ENCODE measurements around the gene RRH. TPM values are rescaled to one million over a fixed set of nuclear protein-coding genes. Genes with fewer than 3 reads are reported as not detected.
"Not testable (repeated sequence)": the region's sequence is repeated elsewhere in the genome, so short reads cannot be mapped to it uniquely, and the experiment has no call there.

Gene RRH, protein sequence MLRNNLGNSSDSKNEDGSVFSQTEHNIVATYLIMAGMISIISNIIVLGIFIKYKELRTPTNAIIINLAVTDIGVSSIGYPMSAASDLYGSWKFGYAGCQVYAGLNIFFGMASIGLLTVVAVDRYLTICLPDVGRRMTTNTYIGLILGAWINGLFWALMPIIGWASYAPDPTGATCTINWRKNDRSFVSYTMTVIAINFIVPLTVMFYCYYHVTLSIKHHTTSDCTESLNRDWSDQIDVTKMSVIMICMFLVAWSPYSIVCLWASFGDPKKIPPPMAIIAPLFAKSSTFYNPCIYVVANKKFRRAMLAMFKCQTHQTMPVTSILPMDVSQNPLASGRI
- under 1 TPM; 0.42 to 0.78 TPM for total RNA-seq

DNA sequence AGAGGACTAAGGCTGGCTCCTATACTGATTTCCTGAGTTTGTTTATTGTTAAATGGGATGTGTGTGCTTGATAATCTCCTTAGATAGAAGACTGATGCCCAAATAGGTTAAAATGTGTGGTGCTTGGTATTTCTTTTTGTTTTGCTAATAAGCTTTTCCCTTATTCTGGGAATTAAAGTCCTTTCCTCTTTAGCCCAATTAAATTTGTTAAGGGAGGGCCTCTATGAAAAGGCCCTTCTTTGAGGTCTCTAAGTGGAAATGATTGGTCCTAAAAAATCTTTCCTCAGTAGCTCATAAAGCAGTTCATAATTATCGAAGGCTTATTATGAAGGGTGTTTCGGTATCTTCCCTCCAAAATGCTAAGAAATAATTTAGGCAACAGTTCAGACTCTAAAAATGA, at the start of gene RRH:
TSS of gene RRH (plus strand) at position 301 of the 400 bp plus-strand sequence. CDS start at position 357, 56 bp downstream.
- Mint-ChIP-seq H3K9me3 (no peaks in the 10 kb centered on the region), H3K27me3 (no peaks in the 10 kb centered on the region), H3K4me1 (no peaks in the 10 kb centered on the region), H3K27ac (no peak within 1 kb of the TSS), H3K36me3 (ENCODE audit: low read depth) (peaks cover 49% of the 10 kb centered on the region), H3K4me3 (no peak within 1 kb of the TSS)
- no peak for ATAC-seq (replicated peaks)

DNA sequence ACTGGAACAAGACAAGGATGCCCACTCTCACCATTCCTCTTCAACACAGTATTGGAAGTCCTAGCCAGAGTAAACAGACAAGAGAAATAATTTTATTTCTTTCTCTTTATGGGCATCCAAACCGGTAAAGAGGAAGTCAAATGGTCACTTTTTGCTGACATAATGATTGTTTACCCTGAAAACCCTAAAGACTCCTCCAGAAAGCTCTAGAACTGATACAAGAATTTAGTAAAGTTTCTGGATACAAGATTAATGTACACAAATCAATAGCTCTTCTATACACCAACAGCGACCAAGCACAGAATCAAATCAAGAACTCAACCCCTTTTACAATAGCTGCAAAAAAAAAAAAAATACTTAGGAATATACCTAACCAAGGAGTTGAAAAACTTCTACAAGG, 45.7 kb upstream of the RRH start:
- not testable (repeated sequence) for H3K9me3 Mint-ChIP-seq; ATAC-seq (replicated peaks); H3K4me3 Mint-ChIP-seq; H3K36me3 Mint-ChIP-seq (ENCODE audit: low read depth); H3K27ac Mint-ChIP-seq; H3K4me1 Mint-ChIP-seq; H3K27me3 Mint-ChIP-seq

DNA sequence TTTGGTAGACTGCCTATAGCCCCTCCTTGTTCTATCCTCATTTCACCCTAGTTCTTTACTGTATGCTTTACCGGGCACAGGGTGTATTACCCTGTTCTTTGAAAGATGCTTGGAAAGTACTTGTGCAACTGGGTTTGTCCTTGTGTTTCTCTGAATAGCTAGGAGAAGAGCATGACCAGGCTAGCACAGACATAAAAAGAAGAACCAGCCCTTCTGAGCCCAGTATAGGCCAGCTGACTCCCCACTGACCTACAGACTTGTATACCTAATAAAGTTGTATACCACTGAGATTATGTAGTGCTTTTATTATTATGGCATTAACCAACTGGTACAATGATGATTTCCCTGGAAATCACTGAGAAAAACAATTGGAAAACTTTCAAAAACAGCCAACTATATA, 40.9 kb upstream of the RRH start:
- Mint-ChIP-seq H3K9me3 (no peaks in the 10 kb centered on the region), H3K27me3 (no peaks in the 10 kb centered on the region), H3K27ac (no peak overlapping the region), H3K36me3 (ENCODE audit: low read depth) (no peaks in the 10 kb centered on the region), H3K4me1 (no peaks in the 10 kb centered on the region), H3K4me3 (no peak overlapping the region)
- ATAC-seq (replicated peaks), result no peak

DNA sequence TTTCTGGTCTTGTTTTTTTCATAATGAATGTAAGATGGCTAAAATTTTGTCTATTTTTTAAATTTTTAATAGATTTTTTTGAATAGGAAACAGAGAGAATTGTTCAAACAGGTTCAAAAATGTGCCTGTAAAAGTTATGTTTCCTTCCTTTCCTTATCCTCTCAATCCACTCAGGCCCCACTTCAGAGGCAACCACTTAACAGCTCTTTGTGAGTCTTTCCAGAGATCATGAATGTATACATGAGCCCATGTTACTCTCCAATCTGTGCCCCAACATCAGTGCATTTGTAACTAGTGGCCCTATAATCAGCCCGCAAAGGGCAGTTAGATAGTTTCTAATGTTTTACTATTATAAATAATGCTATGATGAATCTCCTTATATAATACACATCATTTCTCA, 40.0 kb upstream of the RRH start:
- H3K27me3 Mint-ChIP-seq, result peaks cover 2% of the 10 kb centered on the region
- H3K9me3 Mint-ChIP-seq, result no peaks in the 10 kb centered on the region
- no peaks in the 10 kb centered on the region for H3K4me1 Mint-ChIP-seq

DNA sequence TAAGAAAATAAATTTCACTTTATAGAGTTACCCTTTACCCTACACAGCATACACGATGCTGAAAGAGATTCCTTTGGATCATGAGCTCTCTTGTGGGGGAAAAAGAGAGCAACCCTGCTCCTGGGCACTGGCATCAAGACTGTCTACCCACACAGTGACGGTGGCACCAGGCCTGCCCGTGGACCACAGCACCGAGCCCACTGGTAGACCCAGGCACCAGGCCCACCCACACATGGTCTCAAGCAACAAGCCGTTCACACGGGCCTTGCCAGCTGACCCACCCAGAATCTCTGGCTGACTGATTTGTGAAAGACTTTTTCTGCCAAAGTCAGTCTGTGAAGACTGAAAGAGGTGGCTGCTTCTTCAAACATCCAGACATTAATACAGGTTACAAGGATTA, 32.7 kb upstream of the RRH start:
- Mint-ChIP-seq H3K4me3 (no peak overlapping the region), H3K9me3 (peaks cover 12% of the 10 kb centered on the region), H3K27ac (no peak overlapping the region), H3K27me3 (peaks cover 14% of the 10 kb centered on the region), H3K4me1 (no peaks in the 10 kb centered on the region), H3K36me3 (ENCODE audit: low read depth) (no peaks in the 10 kb centered on the region)
- ATAC-seq (replicated peaks), result no peak

More for the DNA sequence above, 40.0 kb upstream of the RRH start:
- no peak overlapping the region for H3K27ac Mint-ChIP-seq
- ATAC-seq (replicated peaks), result no peak
- H3K4me3 Mint-ChIP-seq, result no peak overlapping the region
- H3K36me3 Mint-ChIP-seq (ENCODE audit: low read depth), result no peaks in the 10 kb centered on the region

DNA sequence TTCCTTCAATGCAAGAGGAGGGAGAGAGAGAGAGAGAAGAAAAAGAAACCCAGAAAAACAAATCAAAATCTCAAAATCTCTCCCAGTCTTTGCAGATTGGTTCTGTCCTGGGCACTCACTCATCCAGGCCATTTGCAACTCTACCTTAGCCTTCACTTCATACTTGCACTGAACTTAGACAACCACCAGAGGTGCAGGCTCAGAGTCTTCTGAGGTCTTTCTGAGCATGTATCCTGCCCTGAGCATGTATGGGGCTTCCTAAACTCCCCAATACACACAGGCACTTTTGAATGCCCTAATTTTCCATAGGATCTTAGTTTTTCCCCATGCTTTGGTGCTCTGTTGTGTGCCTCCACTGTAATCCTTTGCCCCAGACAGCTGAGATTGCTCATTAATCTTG, 28.9 kb upstream of the RRH start:
- Mint-ChIP-seq H3K27ac (no peak overlapping the region), H3K36me3 (ENCODE audit: low read depth) (no peaks in the 10 kb centered on the region), H3K4me3 (no peak overlapping the region), H3K27me3 (peaks cover 7% of the 10 kb centered on the region), H3K4me1 (no peaks in the 10 kb centered on the region), H3K9me3 (peaks cover 12% of the 10 kb centered on the region)
- no peak for ATAC-seq (replicated peaks)

DNA sequence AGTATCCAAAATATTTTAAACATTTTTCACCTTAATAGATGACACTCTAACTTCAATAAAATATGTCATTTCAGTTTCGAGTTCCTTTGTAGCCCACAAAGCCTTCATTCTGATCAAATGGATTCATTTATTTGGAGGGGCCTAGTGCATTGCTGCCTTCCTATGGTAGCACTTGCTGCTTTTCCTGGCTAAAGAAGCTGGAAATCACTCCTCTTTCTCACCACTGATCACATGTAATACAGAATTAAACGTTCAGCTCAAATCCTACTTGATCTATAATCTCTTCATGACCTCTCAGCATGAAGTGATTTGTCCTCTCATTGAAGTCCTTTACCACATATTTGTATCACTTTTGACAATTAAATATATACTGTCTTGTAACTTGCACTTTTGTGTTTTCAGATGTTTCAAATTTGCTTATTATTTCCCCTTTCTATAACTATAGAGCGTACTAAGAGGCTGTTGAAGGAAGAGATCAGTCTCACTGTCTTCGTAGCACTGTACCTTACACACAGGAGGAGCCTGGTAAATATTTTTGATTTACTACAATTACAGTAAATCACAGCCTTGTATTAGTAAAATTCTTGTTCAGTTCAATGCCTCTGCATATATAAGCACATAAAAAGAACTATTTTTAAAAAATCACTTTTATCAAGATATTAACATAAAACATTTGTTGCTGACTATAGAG, 26.5 kb upstream of the RRH start:
- H3K4me1 Mint-ChIP-seq, result no peaks in the 10 kb centered on the region
- H3K36me3 Mint-ChIP-seq (ENCODE audit: low read depth), result no peaks in the 10 kb centered on the region
- no peak overlapping the region for H3K27ac Mint-ChIP-seq
- peaks cover 3% of the 10 kb centered on the region for H3K27me3 Mint-ChIP-seq
- no peak overlapping the region for H3K4me3 Mint-ChIP-seq
- ATAC-seq (replicated peaks), result no peak
- H3K9me3 Mint-ChIP-seq, result no peaks in the 10 kb centered on the region

DNA sequence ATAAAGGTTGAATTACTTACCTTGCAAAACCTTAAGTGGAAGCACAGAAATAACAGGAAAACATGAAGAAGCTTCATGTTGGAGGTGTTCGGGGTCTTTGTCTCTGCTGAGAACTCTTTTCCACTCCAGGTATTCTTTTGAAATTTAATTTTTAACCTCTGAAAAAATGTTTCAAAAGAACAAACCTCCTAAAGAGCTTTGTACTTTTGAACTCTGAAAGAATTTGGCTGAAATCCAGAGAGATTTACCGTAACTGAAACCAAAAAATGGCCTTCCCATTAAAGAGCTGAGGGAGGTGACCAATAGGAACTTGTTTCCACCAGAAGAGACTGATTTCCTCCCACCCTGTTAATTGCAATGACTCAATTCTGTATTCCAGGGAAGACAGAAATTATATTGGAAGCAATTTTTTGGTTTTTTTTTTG, 25.9 kb upstream of the RRH start, which contains the start of gene CFI:
TSS of gene CFI (minus strand) at position 105 of the 425 bp plus-strand sequence. CDS start at position 77, 28 bp downstream.
- Mint-ChIP-seq H3K4me3 (no peak within 1 kb of the TSS), H3K27me3 (peaks cover 3% of the 10 kb centered on the region), H3K36me3 (ENCODE audit: low read depth) (no peaks in the 10 kb centered on the region), H3K27ac (no peak within 1 kb of the TSS), H3K4me1 (no peaks in the 10 kb centered on the region), H3K9me3 (no peaks in the 10 kb centered on the region)
- ATAC-seq (replicated peaks), result no peak

DNA sequence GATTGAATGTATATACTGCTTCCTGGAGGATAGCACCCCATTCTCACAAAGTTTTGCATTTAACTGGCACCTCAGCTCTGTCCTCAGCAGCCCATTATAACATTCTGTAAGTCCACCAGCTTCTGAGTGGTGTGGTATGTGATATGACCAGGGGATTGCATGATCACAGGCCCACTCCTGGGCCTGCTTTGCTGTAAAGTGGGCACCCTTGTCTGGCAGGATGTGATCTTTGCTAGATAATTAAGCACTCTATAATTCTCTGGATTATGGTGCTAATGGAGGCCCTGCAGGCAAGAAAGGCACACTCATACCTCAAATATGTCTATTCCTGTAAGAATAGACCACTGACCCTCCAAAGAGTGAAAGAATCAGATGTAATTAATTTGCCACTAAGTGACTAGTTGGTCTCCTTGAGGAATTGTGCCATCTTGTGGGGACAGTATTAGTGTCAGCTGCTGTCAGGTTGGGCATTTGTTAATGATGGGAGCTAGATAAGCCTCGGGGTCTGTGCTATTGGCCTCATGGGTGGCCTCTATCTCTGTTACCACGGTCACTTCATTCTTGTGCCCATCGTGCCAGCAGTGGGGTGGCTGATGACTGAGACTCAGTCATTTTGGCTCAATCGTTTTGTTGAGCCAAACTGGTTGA, 23.7 kb upstream of the RRH start:
- Mint-ChIP-seq H3K9me3 (no peaks in the 10 kb centered on the region), H3K36me3 (ENCODE audit: low read depth) (no peaks in the 10 kb centered on the region), H3K4me1 (no peaks in the 10 kb centered on the region), H3K27ac (no peak overlapping the region), H3K4me3 (no peak overlapping the region), H3K27me3 (peaks cover 4% of the 10 kb centered on the region)
- ATAC-seq (replicated peaks), result peak; percentile 31

DNA sequence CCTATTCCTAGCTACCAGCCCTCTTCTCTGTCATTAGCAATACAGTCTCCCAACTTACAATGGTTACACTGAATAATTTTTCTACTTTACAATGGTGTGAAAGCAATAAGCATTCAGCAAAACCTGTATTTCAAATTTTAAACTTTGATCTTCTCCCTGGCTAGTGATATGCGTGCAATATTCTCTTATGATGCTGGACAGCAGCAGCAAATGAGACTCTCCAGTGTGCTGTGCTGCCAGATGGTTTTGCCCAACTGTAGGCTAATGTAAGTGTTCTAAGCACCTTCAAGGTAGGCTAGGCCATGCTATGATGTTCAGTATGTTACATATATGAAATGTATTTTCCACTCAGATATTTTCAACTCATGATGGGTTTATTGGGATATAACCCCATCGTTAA, 18.1 kb upstream of the RRH start:
- Mint-ChIP-seq H3K4me3 (no peak overlapping the region), H3K4me1 (no peaks in the 10 kb centered on the region), H3K36me3 (ENCODE audit: low read depth) (no peaks in the 10 kb centered on the region), H3K27ac (no peak overlapping the region), H3K27me3 (peaks cover 4% of the 10 kb centered on the region), H3K9me3 (no peaks in the 10 kb centered on the region)
- no peak for ATAC-seq (replicated peaks)

DNA sequence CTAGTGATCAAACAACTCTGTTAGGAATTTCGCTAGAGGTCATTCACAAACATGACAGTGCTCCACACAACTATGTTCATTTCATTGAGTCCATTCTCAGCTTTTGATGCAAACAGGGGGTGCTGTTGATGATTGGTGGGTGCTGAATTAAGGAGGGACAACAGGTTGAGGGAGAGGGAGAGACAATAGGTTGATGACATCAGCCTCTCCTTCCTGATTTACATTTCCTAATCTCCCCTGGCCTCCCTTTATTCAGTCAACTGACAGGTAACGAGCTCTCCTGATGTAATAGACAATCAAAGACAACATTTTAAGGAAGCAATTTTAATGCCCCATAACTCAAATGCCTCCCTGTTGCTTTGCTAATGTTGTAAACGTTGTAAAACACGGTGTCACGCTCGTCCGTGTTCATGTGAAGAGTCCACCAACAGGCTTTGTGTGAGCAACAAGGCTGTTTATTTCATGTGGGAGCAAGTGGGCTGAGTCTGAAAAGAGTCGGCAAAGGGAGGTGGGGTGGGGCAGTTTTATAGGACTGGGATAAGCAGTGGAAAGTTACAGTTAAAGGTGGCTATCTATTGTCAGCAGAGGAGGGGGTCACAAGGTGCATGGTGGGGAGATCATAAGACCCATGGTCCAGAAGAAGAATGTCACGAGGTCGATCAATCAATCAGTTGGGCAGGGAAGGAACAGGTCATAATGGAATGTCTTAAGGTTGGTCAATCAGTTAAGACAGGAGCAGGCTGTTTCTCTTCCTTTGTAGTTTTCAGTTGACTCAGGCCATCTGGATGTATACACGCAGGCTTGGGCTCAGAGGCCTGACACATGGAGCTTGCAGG, 17.0 kb upstream of the RRH start:
- Mint-ChIP-seq H3K36me3 (ENCODE audit: low read depth) (peaks cover 6% of the 10 kb centered on the region), H3K4me1 (peaks cover 1% of the 10 kb centered on the region), H3K27me3 (peaks cover 4% of the 10 kb centered on the region), H3K27ac (no peak overlapping the region), H3K4me3 (no peak overlapping the region), H3K9me3 (no peaks in the 10 kb centered on the region)
- ATAC-seq (replicated peaks), result no peak

DNA sequence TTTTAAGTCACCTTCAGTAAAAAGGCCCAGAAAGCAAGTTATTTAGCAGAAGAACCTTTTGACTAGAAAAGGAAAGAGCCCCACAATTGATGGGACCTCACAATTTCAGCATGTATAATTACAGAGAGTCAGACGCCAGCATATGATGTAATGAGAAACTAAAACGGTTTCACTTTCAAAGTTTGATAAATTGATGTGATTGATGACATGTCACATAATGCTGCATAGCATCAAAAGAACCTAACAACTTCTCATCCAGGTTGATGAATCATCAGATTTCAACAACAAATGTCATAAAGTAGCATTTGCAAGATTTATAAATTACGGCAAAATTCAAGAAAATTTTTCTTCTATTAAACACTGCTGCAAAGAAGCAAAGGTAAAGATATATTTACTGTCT, 16.1 kb upstream of the RRH start:
- Mint-ChIP-seq H3K27me3 (peaks cover 4% of the 10 kb centered on the region), H3K9me3 (no peaks in the 10 kb centered on the region), H3K36me3 (ENCODE audit: low read depth) (peaks cover 15% of the 10 kb centered on the region), H3K27ac (no peak overlapping the region), H3K4me1 (peaks cover 10% of the 10 kb centered on the region), H3K4me3 (no peak overlapping the region)
- ATAC-seq (replicated peaks), result no peak

DNA sequence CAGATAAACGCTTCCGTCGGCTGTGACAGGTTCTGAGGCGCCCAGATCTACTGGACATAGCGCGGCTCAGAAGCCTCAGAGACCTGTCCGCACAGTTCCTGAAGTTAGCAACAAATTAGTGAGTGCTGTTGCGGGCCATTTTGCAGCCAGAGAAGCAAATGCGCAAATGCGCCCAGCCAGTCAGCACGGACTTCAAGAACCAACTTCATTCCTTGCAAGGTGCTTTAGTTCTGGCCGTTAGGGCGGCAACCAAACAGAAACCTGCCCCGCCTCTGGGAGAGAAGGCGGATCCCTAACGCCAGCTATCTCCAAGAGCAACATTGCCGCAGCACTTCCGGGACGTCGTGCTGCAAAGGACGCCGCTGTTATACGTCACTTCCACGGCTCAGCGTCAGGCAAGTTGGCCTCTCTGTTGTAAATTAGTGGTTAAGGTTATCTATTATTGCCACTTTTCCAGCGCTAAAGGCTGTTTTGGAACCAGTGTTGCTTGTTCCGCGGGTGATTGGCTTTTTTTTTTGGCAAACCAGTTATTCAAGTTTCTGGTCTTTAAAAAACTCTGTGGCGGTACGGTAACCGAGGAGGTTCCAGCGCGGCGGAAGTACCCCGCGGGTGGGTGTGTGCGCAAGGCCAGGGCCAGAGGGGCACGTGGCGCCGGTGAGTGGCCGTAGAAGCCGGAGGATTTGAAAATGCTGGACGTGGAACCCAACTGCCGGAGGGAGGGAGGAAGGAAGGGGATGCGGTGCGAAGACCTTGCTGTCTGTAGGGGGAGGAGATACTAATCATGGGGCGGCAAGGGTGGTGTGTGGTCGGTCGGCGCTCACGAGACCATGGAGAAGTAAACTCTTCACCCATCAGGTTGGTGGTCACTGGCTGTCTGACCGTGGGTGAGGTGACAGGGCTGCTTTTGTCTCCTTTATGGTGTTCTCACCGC, 12.4 kb upstream of the RRH start, which contains the start of gene GAR1:
TSS of gene GAR1 (plus strand) at position 612 of the 931 bp plus-strand sequence. CDS start 403 bp downstream, outside the sequence.
- Mint-ChIP-seq H3K27ac (peak within 1 kb of the TSS; percentile 98), H3K4me3 (peak within 1 kb of the TSS; percentile 98), H3K9me3 (no peaks in the 10 kb centered on the region), H3K27me3 (no peaks in the 10 kb centered on the region), H3K4me1 (peaks cover 28% of the 10 kb centered on the region), H3K36me3 (ENCODE audit: low read depth) (peaks cover 52% of the 10 kb centered on the region)
- peak; percentile 96 for ATAC-seq (replicated peaks)

Data from activated T-helper 17 cell treated with anti-CD3 and anti-CD28 coated beads, Interleukin-2, amount 50 U/mL, for 72 hours (primary cell).